K562 (cell line): ENCODE measurements around the gene GLRA3. TPM values are rescaled to one million over a fixed set of nuclear protein-coding genes. Genes with fewer than 3 reads are reported as not detected.

Experiments
- ATAC-seq: fragments of 200-7000 bp; cut with Tn5 transposase; 3 replicates; pipeline ENCODE4 v1.9.1; 2020; ENCODE audit warnings: moderate library complexity
- BruUV-seq: library from RNA; stranded (reverse); fragments of 400-500 nt; replicated peaks from 2 replicates; lab custom pipeline; 2021; lab: Mats Ljungman, UMichigan
- CTCF ChIA-PET: fragments of 300-600 bp; formaldehyde crosslinking; extraction: SDS; loops from one replicate; lab custom pipeline; 2021; ENCODE audit warnings: low intra/inter-chr PET ratio; lab: Yijun Ruan, JAX
- POLR2A ChIA-PET: fragments of 300-600, 350-650 bp; sonication (Branson Sonifier 250); formaldehyde crosslinking; extraction: SDS; loops from one replicate; lab custom pipeline; 2021; ENCODE audit warnings: antibody characterized with exemption, inconsistent platforms; lab: Yijun Ruan, JAX
- DNase-seq, 4 experiments: peaks; one replicate each; pipeline versions ENCODE4 v3.0.0 to v3.0.0-alpha.2; 2011 to 2018; ENCODE audit warnings: low spot score in 3 of 4, mixed read lengths in 3 of 4; ENCODE audit errors: extremely low read depth in 1 of 4
- FAIRE-seq: peaks from 2 replicates; lab custom pipeline; 2011; peaks lifted over from hg19 to GRCh38; lab: Jason Lieb, UNC
- H2AFZ ChIP-seq: 2 replicates; pipeline ENCODE4 v1.6.0; 2011; ENCODE audit warnings: low read depth, low read length, control low read depth, inconsistent platforms
- H3K27ac ChIP-seq: fragments of 200-600 bp; 3 replicates; pipeline ENCODE4 v1.8.0; 2011; ENCODE audit warnings: low read depth, mild to moderate bottlenecking, control low read depth, inconsistent platforms, low read length, moderate library complexity, mixed read lengths; ENCODE audit errors: extremely low read depth
- H3K27me3 ChIP-seq, 2 experiments: fragments of 300-600 bp in 1 of 2; 2 replicates in 1 of 2; 3 replicates in 1 of 2; pipeline versions ENCODE4 v1.6.0 to v1.8.0; 2011; ENCODE audit warnings: inconsistent platforms in 2 of 2, low read length in 2 of 2, mild to moderate bottlenecking in 1 of 2, mixed read lengths in 1 of 2, moderate library complexity in 1 of 2; ENCODE audit not compliant: control insufficient read depth in 2 of 2, insufficient read depth in 2 of 2
- H3K36me3 ChIP-seq: fragments of 300-600 bp; 3 replicates; pipeline ENCODE4 v1.8.0; 2011; ENCODE audit warnings: mild to moderate bottlenecking, low read length, inconsistent platforms; ENCODE audit not compliant: control insufficient read depth, insufficient read depth
- H3K4me1 ChIP-seq, 2 experiments: fragments of 200-600 bp in 1 of 2; replicated peaks in 1 of 2; 2 replicates in 1 of 2; 3 replicates in 1 of 2; pipeline versions ENCODE4 v1.5.1 to v1.8.0; 2011; ENCODE audit warnings: inconsistent platforms in 2 of 2, low read length in 2 of 2, mild to moderate bottlenecking in 1 of 2, mixed read lengths in 1 of 2, moderate library complexity in 1 of 2; ENCODE audit not compliant: control insufficient read depth in 2 of 2, insufficient read depth in 2 of 2
- H3K4me2 ChIP-seq: 2 replicates; pipeline ENCODE4 v1.6.1; 2011; ENCODE audit warnings: low read length, control low read depth, inconsistent platforms, mixed read lengths; ENCODE audit not compliant: insufficient read depth
- H3K4me3 ChIP-seq: fragments of 200-600 bp; sonication (generic), shearing (Covaris generic); 2 replicates; pipeline ENCODE4 v1.5.1; 2016; ENCODE audit warnings: control low read depth, inconsistent platforms
- H3K79me2 ChIP-seq: fragments of 200-600 bp; 3 replicates; pipeline ENCODE4 v1.8.0; 2011; ENCODE audit warnings: low read length, inconsistent platforms; ENCODE audit not compliant: control insufficient read depth, insufficient read depth
- H3K9ac ChIP-seq, 2 experiments: 2 replicates each; pipeline versions ENCODE4 v1.6.0 to v1.6.1; 2011; ENCODE audit warnings: low read depth in 2 of 2, low read length in 2 of 2, control low read depth in 1 of 2, inconsistent platforms in 1 of 2, mild to moderate bottlenecking in 1 of 2, mixed read lengths in 1 of 2; ENCODE audit not compliant: insufficient read depth in 1 of 2
- H3K9me1 ChIP-seq: one replicate; pipeline ENCODE4 v1.6.0; 2011; ENCODE audit warnings: inconsistent platforms, mild to moderate bottlenecking, low read length, moderate library complexity; ENCODE audit not compliant: control insufficient read depth, insufficient read depth
- H3K9me3 ChIP-seq: replicated peaks from 2 replicates; pipeline ENCODE4 v1.5.1; 2011; ENCODE audit warnings: low read depth, low read length, inconsistent platforms; ENCODE audit not compliant: control insufficient read depth, insufficient read depth
- H4K20me1 ChIP-seq: replicated peaks from 2 replicates; pipeline ENCODE4 v1.6.1; 2011; ENCODE audit warnings: low read length, inconsistent platforms, mixed read lengths; ENCODE audit not compliant: control insufficient read depth, insufficient read depth
- CBX5 ChIP-seq: IDR thresholded peaks from 2 replicates; pipeline ENCODE4 v1.6.1; 2014; ENCODE audit warnings: low read depth, borderline replicate concordance
- EZH2 ChIP-seq: IDR thresholded peaks from 2 replicates; pipeline ENCODE4 v1.6.1; 2012; ENCODE audit warnings: low read depth, mild to moderate bottlenecking, inconsistent platforms, low read length, borderline replicate concordance
- FOXA1 ChIP-seq: fragments of 450-650 bp; IDR thresholded peaks from 2 replicates; pipeline ENCODE4 v1.6.1; 2016; ENCODE audit warnings: mild to moderate bottlenecking, borderline replicate concordance
- MAFG ChIP-seq: fragments of 450-650 bp; conservative IDR thresholded peaks from 2 replicates; pipeline ENCODE4 v1.6.1; 2016; ENCODE audit warnings: missing genetic modification characterization, missing compliant biosample characterization
- NUFIP1 ChIP-seq: fragments of 450-650 bp; IDR thresholded peaks from 2 replicates; pipeline ENCODE4 v1.6.1; 2018; ENCODE audit not compliant: partially characterized antibody
- POLR3G ChIP-seq: IDR thresholded peaks from 2 replicates; pipeline ENCODE4 v1.6.1; 2011; ENCODE audit not compliant: insufficient read length, insufficient replicate concordance; ENCODE audit errors: extremely low read depth
- SAFB ChIP-seq: fragments of 200-400 bp; formaldehyde crosslinking; IDR thresholded peaks from 2 replicates; pipeline ENCODE4 v1.6.1; 2017; ENCODE audit warnings: low read depth, low read length, borderline replicate concordance
- SAP30 ChIP-seq: fragments of 200-600 bp; sonication (generic); IDR thresholded peaks from 2 replicates; pipeline ENCODE4 v1.6.1; 2012; ENCODE audit warnings: borderline replicate concordance, low read depth, mild to moderate bottlenecking, moderate library complexity, low read length, control low read depth, inconsistent platforms; ENCODE audit not compliant: insufficient read depth, poor library complexity, severe bottlenecking
- SMARCE1 ChIP-seq: fragments of 450-650 bp; IDR thresholded peaks from 2 replicates; pipeline ENCODE4 v1.7.1; 2016; ENCODE audit warnings: mild to moderate bottlenecking
- SRF ChIP-seq, 2 experiments: fragments of 250-450, 450-650 bp in 1 of 2; sonication (Bioruptor Pico) in 1 of 2; sonication (generic) in 1 of 2; formaldehyde crosslinking; IDR thresholded peaks; 2 replicates each; pipeline versions ENCODE4 v1.5.0 to v1.5.1; 2020 to 2022; ENCODE audit warnings: mild to moderate bottlenecking in 1 of 2, missing genetic modification reagents in 1 of 2
- STAT5A ChIP-seq: IDR thresholded peaks from 2 replicates; pipeline ENCODE4 v1.6.1; 2012; ENCODE audit warnings: low read length, inconsistent platforms, borderline replicate concordance
- SUPT5H ChIP-seq: fragments of 450-650 bp; IDR thresholded peaks from 2 replicates; pipeline ENCODE4 v1.6.1; 2016
- YY1 ChIP-seq, 3 experiments: IDR thresholded peaks; 2 replicates each; pipeline ENCODE4 v1.6.1; 2011; ENCODE audit warnings: low read length in 2 of 3, mild to moderate bottlenecking in 2 of 3, moderate library complexity in 2 of 3, borderline replicate concordance in 1 of 3, control low read depth in 1 of 3, low read depth in 1 of 3; ENCODE audit not compliant: insufficient read depth in 3 of 3, insufficient replicate concordance in 2 of 3, control insufficient read depth in 1 of 3, insufficient read length in 1 of 3; ENCODE audit errors: extremely low read depth in 1 of 3
- ZNF668 ChIP-seq: fragments of 250-450 bp; sonication (Bioruptor Pico); IDR thresholded peaks from 2 replicates; pipeline ENCODE4 v1.8.0; 2022; ENCODE audit warnings: mild to moderate bottlenecking, inconsistent platforms
- ZNF699 ChIP-seq: fragments of 250-450 bp; sonication (Bioruptor Pico); IDR thresholded peaks from 2 replicates; pipeline ENCODE4 v1.8.0; 2021; ENCODE audit warnings: mild to moderate bottlenecking, moderate library complexity; ENCODE audit not compliant: insufficient replicate concordance
- WGBS: fragments of 100-300 bp; shearing (Covaris generic); methylation state at CpG from one replicate; pipeline ENCODE4 v1.1.6; 2016; ENCODE audit warnings: low coverage, mixed read lengths; ENCODE audit not compliant: insufficient coverage; ENCODE audit errors: missing lambda C conversion rate; 5-methylcytosine and 5-hydroxymethylcytosine counted together
- in situ Hi-C: fragments of 300-500 bp; cut with MboI; formaldehyde crosslinking; loops from 4 replicates; pipeline ENCODE4 v1.15.0; 2018; ENCODE audit warnings: inconsistent platforms, mixed read lengths
- intact Hi-C: fragments of 100-400 bp; cut with micrococcal nuclease; formaldehyde crosslinking; loops from 2 replicates; pipeline ENCODE4 v1.14.2; 2022
- polyA plus RNA-seq, 8 experiments: library from polyadenylated mRNA; depleted of rRNA in 4 of 8; stranded (reverse) in 5 of 8; unstranded in 3 of 8; fragments of >200 nt; fragmentation: Nextera tagmentation in 2 of 8; fragmentation: Illumina TruSeq in 1 of 8; extraction: Ambion mirVana in 2 of 8; extraction: Trizol in 1 of 8; gene quantifications; 2 replicates each; pipeline versions ENCODE4 v1.2.1 to v1.2.3, GENCODE V29; 2011 to 2014; ENCODE audit warnings: inconsistent platforms in 1 of 8, missing spikeins in 1 of 8
- total RNA-seq, 7 experiments: library from RNA; depleted of rRNA in 6 of 7; stranded (reverse); fragments of >200 nt in 6 of 7; fragmentation: Illumina TruSeq in 2 of 7; extraction: Trizol in 2 of 7; gene quantifications; 2 replicates each; pipeline versions ENCODE4 v1.2.1 to v1.2.3, GENCODE V29; 2011 to 2021; ENCODE audit warnings: low replicate concordance in 1 of 7
- TF ChIP-seq, protein P1 (sequence below), 3 experiments: fragments of 200-800 bp in 1 of 3; sonication (Bioruptor generic) in 1 of 3; sonication (generic) in 1 of 3; formaldehyde crosslinking in 1 of 3; IDR thresholded peaks; 2 replicates each; pipeline versions ENCODE4 v1.6.1 to v1.8.0; 2016 to 2022; ENCODE audit warnings: mild to moderate bottlenecking in 2 of 3, missing compliant biosample characterization in 2 of 3, missing genetic modification characterization in 2 of 3, missing genetic modification reagents in 1 of 3
- TF ChIP-seq, protein P2 (sequence below): fragments of 250-450 bp; sonication (Bioruptor Pico); IDR thresholded peaks from 2 replicates; pipeline ENCODE4 v1.5.0; 2021

Gene GLRA3
- total and polyA plus RNA-seq, 9 of the 15 experiments (the other 6 are each of a cell fraction or from before 2014, with no cell fraction given): 0.06 to 0.14 (median 0.08) TPM; not detected in 2

DNA sequence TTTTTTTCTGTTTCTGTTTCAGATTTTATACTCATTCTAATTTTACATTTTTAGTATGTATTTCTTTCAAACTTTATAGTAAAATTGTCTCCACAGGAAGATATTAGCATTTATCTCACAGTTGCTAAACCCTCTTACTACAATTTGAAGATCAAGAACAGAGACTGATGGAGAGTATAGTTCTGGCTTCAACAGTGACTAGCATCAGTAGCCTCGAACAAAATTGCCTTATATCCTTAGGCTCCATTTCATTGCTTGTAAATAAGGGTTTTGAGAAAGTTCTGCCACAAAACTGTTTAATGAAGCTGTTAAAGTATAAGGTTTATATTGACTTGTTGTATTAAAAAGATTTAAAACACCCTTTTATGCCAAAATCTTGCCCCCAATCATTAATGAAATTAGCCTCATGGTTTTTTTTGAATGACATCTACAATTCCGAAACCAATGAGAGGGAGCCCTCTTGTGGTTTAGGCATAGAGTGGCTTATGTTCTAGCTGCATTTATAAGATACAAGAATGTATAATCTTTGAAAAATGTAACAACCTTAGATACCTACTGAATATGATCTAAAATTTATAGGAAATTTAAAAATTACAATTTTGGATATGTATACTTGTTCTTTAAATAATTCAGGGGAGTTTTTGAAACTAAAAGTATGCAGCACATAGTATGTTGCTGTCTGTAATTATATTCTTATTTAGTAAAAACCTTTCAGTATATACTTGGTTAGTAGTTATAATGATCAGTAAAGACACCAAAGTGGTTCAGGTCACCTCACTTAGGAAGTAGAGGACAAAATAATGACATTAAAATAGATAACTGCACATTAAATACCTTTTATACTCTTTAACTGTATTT, 196.9 kb downstream of the GLRA3 start:
- POLR2A ChIA-PET: interaction anchor here (0.5 to 0.8 kb wide), 2 partner anchors 14 to 62 kb away, joined by 3 read pairs; no protein-coding TSS in a partner anchor
- Histone ChIP-seq H2AFZ (peak overlapping the region; percentile 15), H3K4me1 (no peaks in the 10 kb centered on the region), H3K4me2 (no peak overlapping the region), H3K36me3 (no peaks in the 10 kb centered on the region), H3K9me3 (no peaks in the 10 kb centered on the region), H3K79me2 (no peaks in the 10 kb centered on the region), H3K4me3 (no peak overlapping the region), H3K9me1 (no peaks in the 10 kb centered on the region), H3K27me3 (no peaks in the 10 kb centered on the region), H4K20me1 (no peaks in the 10 kb centered on the region), H3K9ac (no peak overlapping the region), H3K27ac (no peak overlapping the region)
- FAIRE-seq: peak; percentile 52
- intact Hi-C loops (loop anchor here (1.0 to 5.0 kb wide), 3 partner anchors 82 to 267 kb away; partner anchors contain the start of gene HPGD), in situ Hi-C loops (loop anchor here (10.0 kb wide), 1 partner anchor 267 kb away; no protein-coding TSS in a partner anchor)
- DNase-seq: peak; percentile 24 to 71 (median 32)
- peak; percentile 90 for ATAC-seq
- 33% methylated on average over 2 of the region's 2 CpGs for WGBS
- BruUV-seq: no TSS peak
- CTCF ChIA-PET: interaction anchor here (1.1 to 3.3 kb wide), 2 partner anchors 82 to 267 kb away, joined by 5 to 27 read pairs; no protein-coding TSS in a partner anchor
- TF ChIP-seq YY1 (IDR thresholded peaks at IDR 0.05; ENCODE audit: borderline replicate concordance in 1 of 3, control insufficient read depth in 1 of 3, extremely low read depth in 1 of 3, insufficient read depth in 3 of 3, insufficient read length in 1 of 3, insufficient replicate concordance in 2 of 3, low read depth in 1 of 3, low read length in 2 of 3) (no peak), ZNF699 (no peak), STAT5A (no peak), ZNF668 (CRISPR knock-in tag) (no peak), SRF (CRISPR knock-in tag; IDR thresholded peaks at IDR 0.05) (no peak), EZH2 (no peak), SMARCE1 (no peak), SAP30 (no peak), CBX5 (no peak), SAFB (no peak), FOXA1 (no peak), POLR3G (no peak), NUFIP1 (no peak), MAFG (tag) (no peak), SUPT5H (no peak)
- TF ChIP-seq, protein P1, sequence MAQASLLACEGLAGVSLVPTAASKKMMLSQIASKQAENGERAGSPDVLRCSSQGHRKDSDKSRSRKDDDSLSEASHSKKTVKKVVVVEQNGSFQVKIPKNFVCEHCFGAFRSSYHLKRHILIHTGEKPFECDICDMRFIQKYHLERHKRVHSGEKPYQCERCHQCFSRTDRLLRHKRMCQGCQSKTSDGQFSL (CRISPR knock-in tag; IDR thresholded peaks at IDR 0.05): no peak
- TF ChIP-seq, protein P1 (tag; IDR thresholded peaks at IDR 0.05): no peak
- TF ChIP-seq, protein P2, sequence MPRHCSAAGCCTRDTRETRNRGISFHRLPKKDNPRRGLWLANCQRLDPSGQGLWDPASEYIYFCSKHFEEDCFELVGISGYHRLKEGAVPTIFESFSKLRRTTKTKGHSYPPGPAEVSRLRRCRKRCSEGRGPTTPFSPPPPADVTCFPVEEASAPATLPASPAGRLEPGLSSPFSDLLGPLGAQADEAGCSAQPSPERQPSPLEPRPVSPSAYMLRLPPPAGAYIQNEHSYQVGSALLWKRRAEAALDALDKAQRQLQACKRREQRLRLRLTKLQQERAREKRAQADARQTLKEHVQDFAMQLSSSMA (CRISPR knock-in tag): no peak
